Esophagus squamous epithelium (tissue), 5 donors: ENCODE results near the gene KDM5B. TPM values are rescaled to one million over a fixed set of nuclear protein-coding genes. Genes with fewer than 3 reads are reported as not detected.

Source experiments
- DNase-seq: peaks from one replicate; lab custom pipeline; 2025; lab: John Stamatoyannopoulos, UW
- H3K27ac ChIP-seq, 4 donors: fragments of 200-600 bp; sonication (generic); one replicate each; pipeline ENCODE4 v1.5.1; 2016 to 2019; ENCODE audit warnings: mild to moderate bottlenecking in 1 of 4
- H3K27me3 ChIP-seq, 4 donors: fragments of 200-600 bp; sonication (generic); 1 replicate in 3 of 4; 2 replicates in 1 of 4; pipeline versions ENCODE4 v1.5.1 to v1.6.0; 2017 to 2021; ENCODE audit warnings: antibody characterized with exemption in 1 of 4
- H3K36me3 ChIP-seq, 3 donors: fragments of 200-600 bp; sonication (generic); one replicate each; pipeline ENCODE4 v1.5.1; 2016 to 2019
- H3K4me1 ChIP-seq, 3 donors: fragments of 200-600 bp; sonication (generic); one replicate each; pipeline ENCODE4 v1.5.1; 2017 to 2019
- H3K4me3 ChIP-seq, 4 donors: fragments of 200-600 bp; sonication (generic); 1 replicate in 3 of 4; 2 replicates in 1 of 4; pipeline ENCODE4 v1.5.1; 2016 to 2019; ENCODE audit warnings: mild to moderate bottlenecking in 2 of 4, moderate library complexity in 1 of 4
- H3K9me3 ChIP-seq, 3 donors: fragments of 200-600 bp; sonication (generic); one replicate each; pipeline ENCODE4 v1.5.1; 2016 to 2019
- CTCF ChIP-seq, 6 experiments: fragments of 450-650 bp in 4 of 6; fragments of 200-600 bp in 2 of 6; sonication (generic) in 2 of 6; IDR thresholded peaks; one replicate each; pipeline ENCODE4 v1.5.1; 2016 to 2019; ENCODE audit warnings: antibody characterized with exemption in 6 of 6, mild to moderate bottlenecking in 4 of 6, moderate library complexity in 4 of 6
- POLR2A ChIP-seq, 4 donors: fragments of 450-650 bp; IDR thresholded peaks; one replicate each; pipeline ENCODE4 v1.6.1; 2017; ENCODE audit warnings: antibody characterized with exemption in 4 of 4, mild to moderate bottlenecking in 4 of 4, moderate library complexity in 3 of 4
- WGBS, 2 donors: methylation state at CpG; one replicate each; pipeline ENCODE4 v1.1.5; 2018; 5-methylcytosine and 5-hydroxymethylcytosine counted together
- intact Hi-C: fragments of 100-400 bp; cut with DNase I; formaldehyde crosslinking; loops from one replicate; pipeline ENCODE4 v1.15.0; 2022
- total RNA-seq, 4 donors: library from RNA; depleted of rRNA; stranded (reverse); fragments of >200 nt; gene quantifications; one replicate each; pipeline ENCODE4 v1.1.0, GENCODE V29; 2016
- donor health status: DM: yes; HTN: yes; CAD: no.

Gene KDM5B
- total RNA-seq, 4 donors from 2014 or later = 41.2 to 88.9 (median 60.3) TPM

GRCh38 chr1:202706851-202707250 lies 101.4 kb downstream of the KDM5B start:
- WGBS, 2 donors = 57 to 77% methylated on average over 5 of the region's 5 CpGs
- H3K27me3 ChIP-seq = peaks cover 13 to 100% (median 19%) of the 10 kb centered on the region in 4 donors
- no peaks in the 10 kb centered on the region for H3K9me3 ChIP-seq
- H3K4me3 ChIP-seq = no peak overlapping the region
- H3K36me3 ChIP-seq = no peaks in the 10 kb centered on the region
- H3K4me1 ChIP-seq = peaks cover 11 to 21% (median 16%) of the 10 kb centered on the region in 3 donors
- intact Hi-C loops = no loop called here
- no peak for DNase-seq
- no peak overlapping the region for H3K27ac ChIP-seq
- TF ChIP-seq POLR2A (IDR thresholded peaks at IDR 0.05) = no peak
- TF ChIP-seq CTCF (IDR thresholded peaks at IDR 0.05) = no peak

- Histone ChIP-seq H3K27me3 (peaks cover 7 to 86% (median 11%) of the 10 kb centered on the region in 4 donors), H3K27ac (no peak overlapping the region), H3K9me3 (no peaks in the 10 kb centered on the region), H3K4me1 (peaks cover 3 to 8% (median 5%) of the 10 kb centered on the region in 3 donors), H3K36me3 (no peaks in the 10 kb centered on the region), H3K4me3 (no peak overlapping the region)
- intact Hi-C loops = no loop called here
- 53 to 61% methylated on average over 3 to 4 of the region's 4 CpGs for WGBS, 2 donors
- TF ChIP-seq CTCF (IDR thresholded peaks at IDR 0.05) (no peak), POLR2A (IDR thresholded peaks at IDR 0.05) (no peak)
- no peak for DNase-seq
Measured at GRCh38 chr1:202704601-202705000, 103.6 kb downstream of the KDM5B start.

- H3K27ac ChIP-seq = no peak overlapping the region
- no peaks in the 10 kb centered on the region for H3K36me3 ChIP-seq
- H3K4me1 ChIP-seq = no peaks in the 10 kb centered on the region
- intact Hi-C loops = no loop called here
- H3K9me3 ChIP-seq = no peaks in the 10 kb centered on the region
- TF ChIP-seq CTCF (IDR thresholded peaks at IDR 0.05) (no peak), POLR2A (IDR thresholded peaks at IDR 0.05) (no peak)
- no peak for DNase-seq
- 60 to 63% methylated on average over 4 to 5 of the region's 6 CpGs for WGBS, 2 donors
- H3K4me3 ChIP-seq = no peak overlapping the region
- H3K27me3 ChIP-seq = peaks cover 0 to 86% (median under 1%) of the 10 kb centered on the region in 4 donors
Measured at GRCh38 chr1:202703191-202703590, 105.0 kb downstream of the KDM5B start.

GRCh38 chr1:202702088-202702487 lies 106.1 kb downstream of the KDM5B start:
- 49 to 84% methylated on average over 3 to 4 of the region's 5 CpGs for WGBS, 2 donors
- H3K27me3 ChIP-seq = peaks cover 0 to 84% (median 0%) of the 10 kb centered on the region in 4 donors
- intact Hi-C loops = no loop called here

GRCh38 chr1:202701200-202701599 lies 107.0 kb downstream of the KDM5B start:
- intact Hi-C loops = no loop called here
- H3K4me3 ChIP-seq = no peak overlapping the region
- 82% methylated on average over 3 of the region's 3 CpGs for WGBS, 2 donors
- no peaks in the 10 kb centered on the region for H3K9me3 ChIP-seq
- DNase-seq = no peak
- H3K27me3 ChIP-seq = peaks cover 0 to 84% (median 0%) of the 10 kb centered on the region in 4 donors
- no peaks in the 10 kb centered on the region for H3K4me1 ChIP-seq
- no peaks in the 10 kb centered on the region for H3K36me3 ChIP-seq
- no peak for TF ChIP-seq CTCF (IDR thresholded peaks at IDR 0.05)
- TF ChIP-seq POLR2A (IDR thresholded peaks at IDR 0.05) = no peak
- H3K27ac ChIP-seq = no peak overlapping the region

More at GRCh38 chr1:202702088-202702487, 106.1 kb downstream of the KDM5B start:
- no peaks in the 10 kb centered on the region for H3K9me3 ChIP-seq
- no peak for DNase-seq
- TF ChIP-seq CTCF (IDR thresholded peaks at IDR 0.05) = no peak
- TF ChIP-seq POLR2A (IDR thresholded peaks at IDR 0.05) = no peak
- no peaks in the 10 kb centered on the region for H3K4me1 ChIP-seq
- H3K27ac ChIP-seq = no peak overlapping the region
- H3K36me3 ChIP-seq = no peaks in the 10 kb centered on the region
- H3K4me3 ChIP-seq = no peak overlapping the region
